GM18526 (cell line): ENCODE results near the gene RPL36A.

Source experiments
- POLR2A ChIP-seq: IDR thresholded peaks from 3 replicates; pipeline ENCODE4 v1.6.1; 2011; ENCODE audit not compliant: insufficient read length; ENCODE audit errors: extremely low read depth

RPL36A gene

GRCh38 chrX:101385026-101385684 is 5.7 kb upstream of the RPL36A start:
- no peak for TF ChIP-seq POLR2A

GRCh38 chrX:101385795-101386541 is 4.8 kb upstream of the RPL36A start, which contains the start of gene BTK:
Gene BTK, minus strand, starts transcription at chrX:101386191. Its CDS starts 10,907 bp downstream, at chrX:101375284.
- peak; percentile 54 for TF ChIP-seq POLR2A

GRCh38 chrX:101386542-101386885 is 4.3 kb upstream of the RPL36A start:
- TF ChIP-seq POLR2A = no peak

GRCh38 chrX:101388604-101389003 is 2.2 kb upstream of the RPL36A start:
- no peak for TF ChIP-seq POLR2A

GRCh38 chrX:101391831-101392230 is 1.0 kb downstream of the RPL36A start:
- no peak for TF ChIP-seq POLR2A

GRCh38 chrX:101393530-101394305 is 2.9 kb downstream of the RPL36A start:
- TF ChIP-seq POLR2A = no peak

GRCh38 chrX:101394372-101394771 is 3.6 kb downstream of the RPL36A start:
- TF ChIP-seq POLR2A = no peak

- no peak for TF ChIP-seq POLR2A
Observed at GRCh38 chrX:101395789-101396188, 5.0 kb downstream of the RPL36A start.

- no peak for TF ChIP-seq POLR2A
Observed at GRCh38 chrX:101397779-101398178, 7.0 kb downstream of the RPL36A start.

- no peak for TF ChIP-seq POLR2A
Observed at GRCh38 chrX:101398694-101399093, 7.9 kb downstream of the RPL36A start.

GRCh38 chrX:101399825-101400224 is 9.0 kb downstream of the RPL36A start:
- TF ChIP-seq POLR2A = no peak

GRCh38 chrX:101407167-101407747 is 16.4 kb downstream of the RPL36A start:
- TF ChIP-seq POLR2A = no peak

GRCh38 chrX:101407748-101408531 is 17.1 kb downstream of the RPL36A start, which contains the start of the genes GLA and HNRNPH2:
Gene GLA, minus strand, starts transcription at chrX:101407925. Its CDS starts 22 bp downstream, at chrX:101407903.
Gene HNRNPH2, plus strand, starts transcription at chrX:101408222. Its CDS starts 3,767 bp downstream, at chrX:101411989.
- peak; percentile 46 for TF ChIP-seq POLR2A

- no peak for TF ChIP-seq POLR2A
Observed at GRCh38 chrX:101408532-101408841, 17.7 kb downstream of the RPL36A start.

GRCh38 chrX:101409043-101409442 is 18.2 kb downstream of the RPL36A start:
- no peak for TF ChIP-seq POLR2A
